ENCODE measurements around the gene DNAJC1.

DNAJC1 gene

GRCh38 chr10:21919117-21919516 lies 84.4 kb downstream of the DNAJC1 start:
- CTCF ChIA-PET = no interaction called here
- 100% methylated on average over 1 of the region's 1 CpG for WGBS (ENCODE audit: insufficient coverage)

GRCh38 chr10:21912625-21913024 lies 90.9 kb downstream of the DNAJC1 start:
- H3K27me3 ChIP-seq (replicated peaks in 2 of 5; ENCODE audit: control insufficient read depth in 4 of 5, insufficient read depth in 5 of 5, low read length in 4 of 5) = no peaks in the 10 kb centered on the region
- ChIA-PET POLR2A (interaction anchor here (0.6 kb wide), 1 partner anchor 29 kb away, joined by 3 read pairs; no protein-coding TSS in a partner anchor), CTCF (no interaction called here)
- H3K9me3 ChIP-seq (ENCODE audit: control extremely low read depth in 1 of 5, control insufficient read depth in 4 of 5, insufficient read depth in 2 of 5, low read depth in 1 of 5, low read length in 4 of 5) = no peaks in the 10 kb centered on the region
- no peak for DNase-seq
- no CpG with 5 or more reads among the region's 2 CpGs for WGBS (ENCODE audit: insufficient coverage)
- no peaks in the 10 kb centered on the region for H3K4me1 ChIP-seq (ENCODE audit: control extremely low read depth in 1 of 4, control insufficient read depth in 4 of 4, insufficient read depth in 4 of 4, low read length in 3 of 4)
- no peak overlapping the region for H3K27ac ChIP-seq (ENCODE audit: insufficient read depth in 1 of 2, low read depth in 1 of 2, low read length in 2 of 2, poor library complexity in 1 of 2, severe bottlenecking in 2 of 2)
- H3K36me3 ChIP-seq (ENCODE audit: control insufficient read depth in 4 of 4, insufficient read depth in 4 of 4, low read length in 3 of 4) = peaks cover 0 to 9% (median under 1%) of the 10 kb centered on the region in 4 experiments
- no peak overlapping the region for H3K4me3 ChIP-seq (ENCODE audit: control insufficient read depth in 1 of 7, extremely low read depth in 1 of 7, insufficient read depth in 4 of 7, low read depth in 2 of 7, low read length in 6 of 7)

More at GRCh38 chr10:21919117-21919516, 84.4 kb downstream of the DNAJC1 start:
- Histone ChIP-seq H3K36me3 (ENCODE audit: control insufficient read depth in 4 of 4, insufficient read depth in 4 of 4, low read length in 3 of 4) (peaks cover 0 to 12% (median 0%) of the 10 kb centered on the region in 4 experiments), H3K4me1 (ENCODE audit: control extremely low read depth in 1 of 4, control insufficient read depth in 4 of 4, insufficient read depth in 4 of 4, low read length in 3 of 4) (no peaks in the 10 kb centered on the region), H3K27ac (ENCODE audit: insufficient read depth in 1 of 2, low read depth in 1 of 2, low read length in 2 of 2, poor library complexity in 1 of 2, severe bottlenecking in 2 of 2) (no peak overlapping the region), H3K4me3 (ENCODE audit: control insufficient read depth in 1 of 7, extremely low read depth in 1 of 7, insufficient read depth in 4 of 7, low read depth in 2 of 7, low read length in 6 of 7) (no peak overlapping the region), H3K9me3 (ENCODE audit: control extremely low read depth in 1 of 5, control insufficient read depth in 4 of 5, insufficient read depth in 2 of 5, low read depth in 1 of 5, low read length in 4 of 5) (no peaks in the 10 kb centered on the region), H3K27me3 (replicated peaks in 2 of 5; ENCODE audit: control insufficient read depth in 4 of 5, insufficient read depth in 5 of 5, low read length in 4 of 5) (no peaks in the 10 kb centered on the region)
- POLR2A ChIA-PET = interaction anchor here (1.0 kb wide), 1 partner anchor 39 kb away, joined by 5 read pairs; no protein-coding TSS in a partner anchor
- no peak for DNase-seq

- no peak overlapping the region for H3K4me3 ChIP-seq (ENCODE audit: control insufficient read depth in 1 of 7, extremely low read depth in 1 of 7, insufficient read depth in 4 of 7, low read depth in 2 of 7, low read length in 6 of 7)
- H3K36me3 ChIP-seq (ENCODE audit: control insufficient read depth in 4 of 4, insufficient read depth in 4 of 4, low read length in 3 of 4) = peaks cover 0 to 11% (median under 1%) of the 10 kb centered on the region in 4 experiments
- H3K27me3 ChIP-seq (replicated peaks in 2 of 5; ENCODE audit: control insufficient read depth in 4 of 5, insufficient read depth in 5 of 5, low read length in 4 of 5) = no peaks in the 10 kb centered on the region
- WGBS (ENCODE audit: insufficient coverage) = 98% methylated on average over 5 of the region's 5 CpGs
- POLR2A ChIA-PET = no interaction called here
- CTCF ChIA-PET = no interaction called here
- no peak for DNase-seq
- no peaks in the 10 kb centered on the region for H3K9me3 ChIP-seq (ENCODE audit: control extremely low read depth in 1 of 5, control insufficient read depth in 4 of 5, insufficient read depth in 2 of 5, low read depth in 1 of 5, low read length in 4 of 5)
- no peak overlapping the region for H3K27ac ChIP-seq (ENCODE audit: insufficient read depth in 1 of 2, low read depth in 1 of 2, low read length in 2 of 2, poor library complexity in 1 of 2, severe bottlenecking in 2 of 2)
- no peaks in the 10 kb centered on the region for H3K4me1 ChIP-seq (ENCODE audit: control extremely low read depth in 1 of 4, control insufficient read depth in 4 of 4, insufficient read depth in 4 of 4, low read length in 3 of 4)
Measured at GRCh38 chr10:21910798-21911197, 92.7 kb downstream of the DNAJC1 start.

- ChIA-PET CTCF (no interaction called here), POLR2A (no interaction called here)
- 95% methylated on average over 2 of the region's 2 CpGs for WGBS (ENCODE audit: insufficient coverage)
- no peaks in the 10 kb centered on the region for H3K4me1 ChIP-seq (ENCODE audit: control extremely low read depth in 1 of 4, control insufficient read depth in 4 of 4, insufficient read depth in 4 of 4, low read length in 3 of 4)
- no peaks in the 10 kb centered on the region for H3K27me3 ChIP-seq (replicated peaks in 2 of 5; ENCODE audit: control insufficient read depth in 4 of 5, insufficient read depth in 5 of 5, low read length in 4 of 5)
- H3K36me3 ChIP-seq (ENCODE audit: control insufficient read depth in 4 of 4, insufficient read depth in 4 of 4, low read length in 3 of 4) = peaks cover 2 to 24% (median 5%) of the 10 kb centered on the region in 4 experiments
- H3K9me3 ChIP-seq (ENCODE audit: control extremely low read depth in 1 of 5, control insufficient read depth in 4 of 5, insufficient read depth in 2 of 5, low read depth in 1 of 5, low read length in 4 of 5) = no peaks in the 10 kb centered on the region
- DNase-seq = no peak
- H3K4me3 ChIP-seq (ENCODE audit: control insufficient read depth in 1 of 7, extremely low read depth in 1 of 7, insufficient read depth in 4 of 7, low read depth in 2 of 7, low read length in 6 of 7) = no peak overlapping the region
- no peak overlapping the region for H3K27ac ChIP-seq (ENCODE audit: insufficient read depth in 1 of 2, low read depth in 1 of 2, low read length in 2 of 2, poor library complexity in 1 of 2, severe bottlenecking in 2 of 2)
Measured at GRCh38 chr10:21907436-21907835, 96.1 kb downstream of the DNAJC1 start.

- no peak for DNase-seq
- Histone ChIP-seq H3K36me3 (ENCODE audit: control insufficient read depth in 4 of 4, insufficient read depth in 4 of 4, low read length in 3 of 4) (peaks cover 2 to 29% (median 5%) of the 10 kb centered on the region in 4 experiments), H3K27ac (ENCODE audit: insufficient read depth in 1 of 2, low read depth in 1 of 2, low read length in 2 of 2, poor library complexity in 1 of 2, severe bottlenecking in 2 of 2) (no peak overlapping the region), H3K4me1 (ENCODE audit: control extremely low read depth in 1 of 4, control insufficient read depth in 4 of 4, insufficient read depth in 4 of 4, low read length in 3 of 4) (no peaks in the 10 kb centered on the region), H3K9me3 (ENCODE audit: control extremely low read depth in 1 of 5, control insufficient read depth in 4 of 5, insufficient read depth in 2 of 5, low read depth in 1 of 5, low read length in 4 of 5) (no peaks in the 10 kb centered on the region), H3K4me3 (ENCODE audit: control insufficient read depth in 1 of 7, extremely low read depth in 1 of 7, insufficient read depth in 4 of 7, low read depth in 2 of 7, low read length in 6 of 7) (no peak overlapping the region), H3K27me3 (replicated peaks in 2 of 5; ENCODE audit: control insufficient read depth in 4 of 5, insufficient read depth in 5 of 5, low read length in 4 of 5) (no peaks in the 10 kb centered on the region)
- no CpG with 5 or more reads among the region's 2 CpGs for WGBS (ENCODE audit: insufficient coverage)
- POLR2A ChIA-PET = no interaction called here
- CTCF ChIA-PET = no interaction called here
Measured at GRCh38 chr10:21904930-21905329, 98.6 kb downstream of the DNAJC1 start.

GRCh38 chr10:21899736-21900135 lies 103.8 kb downstream of the DNAJC1 start:
- 98% methylated on average over 4 of the region's 5 CpGs for WGBS (ENCODE audit: insufficient coverage)
- Histone ChIP-seq H3K27me3 (replicated peaks in 2 of 5; ENCODE audit: control insufficient read depth in 4 of 5, insufficient read depth in 5 of 5, low read length in 4 of 5) (no peaks in the 10 kb centered on the region), H3K4me1 (ENCODE audit: control extremely low read depth in 1 of 4, control insufficient read depth in 4 of 4, insufficient read depth in 4 of 4, low read length in 3 of 4) (no peaks in the 10 kb centered on the region), H3K4me3 (ENCODE audit: control insufficient read depth in 1 of 7, extremely low read depth in 1 of 7, insufficient read depth in 4 of 7, low read depth in 2 of 7, low read length in 6 of 7) (no peak overlapping the region), H3K36me3 (ENCODE audit: control insufficient read depth in 4 of 4, insufficient read depth in 4 of 4, low read length in 3 of 4) (peaks cover 5 to 38% (median 14%) of the 10 kb centered on the region in 4 experiments), H3K9me3 (ENCODE audit: control extremely low read depth in 1 of 5, control insufficient read depth in 4 of 5, insufficient read depth in 2 of 5, low read depth in 1 of 5, low read length in 4 of 5) (peaks cover 0 to 4% (median 0%) of the 10 kb centered on the region in 5 experiments), H3K27ac (ENCODE audit: insufficient read depth in 1 of 2, low read depth in 1 of 2, low read length in 2 of 2, poor library complexity in 1 of 2, severe bottlenecking in 2 of 2) (no peak overlapping the region)
- POLR2A ChIA-PET = interaction anchor here (0.6 kb wide), 2 partner anchors 25 to 57 kb away, joined by 3 to 4 read pairs; no protein-coding TSS in a partner anchor
- CTCF ChIA-PET = no interaction called here
- no peak for DNase-seq

- WGBS (ENCODE audit: insufficient coverage) = 100% methylated on average over 1 of the region's 1 CpG
- POLR2A ChIA-PET = no interaction called here
- Histone ChIP-seq H3K36me3 (ENCODE audit: control insufficient read depth in 4 of 4, insufficient read depth in 4 of 4, low read length in 3 of 4) (peaks cover 5 to 40% (median 15%) of the 10 kb centered on the region in 4 experiments), H3K4me3 (ENCODE audit: control insufficient read depth in 1 of 7, extremely low read depth in 1 of 7, insufficient read depth in 4 of 7, low read depth in 2 of 7, low read length in 6 of 7) (no peak overlapping the region), H3K27ac (ENCODE audit: insufficient read depth in 1 of 2, low read depth in 1 of 2, low read length in 2 of 2, poor library complexity in 1 of 2, severe bottlenecking in 2 of 2) (no peak overlapping the region), H3K4me1 (ENCODE audit: control extremely low read depth in 1 of 4, control insufficient read depth in 4 of 4, insufficient read depth in 4 of 4, low read length in 3 of 4) (no peaks in the 10 kb centered on the region), H3K9me3 (ENCODE audit: control extremely low read depth in 1 of 5, control insufficient read depth in 4 of 5, insufficient read depth in 2 of 5, low read depth in 1 of 5, low read length in 4 of 5) (peaks cover 3 to 28% (median 4%) of the 10 kb centered on the region in 5 experiments), H3K27me3 (replicated peaks in 2 of 5; ENCODE audit: control insufficient read depth in 4 of 5, insufficient read depth in 5 of 5, low read length in 4 of 5) (no peaks in the 10 kb centered on the region)
- CTCF ChIA-PET = no interaction called here
- no peak for DNase-seq
Measured at GRCh38 chr10:21895932-21896331, 107.6 kb downstream of the DNAJC1 start.
